ENCODE results near the gene ERICH6. TPM values are rescaled to one million over a fixed set of nuclear protein-coding genes. Genes with fewer than 3 reads are reported as not detected.
A peak's percentile ranks its signal among the peaks of the same experiment; 100 is the strongest.

The ERICH6 gene
- total RNA-seq, 4 donors from 2014 or later: 0.68 TPM; not detected in 3

GRCh38 chr3:150727653-150728502 lies 24.2 kb upstream of the ERICH6 start:
- Histone ChIP-seq H3K36me3 (no peaks in the 10 kb centered on the region), H3K27ac (peak overlapping the region; percentile 72), H3K9me3 (no peaks in the 10 kb centered on the region), H3K27me3 (no peaks in the 10 kb centered on the region), H3K4me3 (no peak overlapping the region), H3K4me1 (peaks cover 46% of the 10 kb centered on the region)
- DNase-seq (ENCODE audit: low spot score in 2 of 2): no peak
- TF ChIP-seq POLR2AphosphoS5 (IDR thresholded peaks at IDR 0.05) (peak in 1 of 3 donors; percentile 62), EP300 (IDR thresholded peaks at IDR 0.05) (no peak)
- WGBS: 84% methylated on average over 19 of the region's 19 CpGs

- H3K4me3 ChIP-seq: no peak overlapping the region
- peak overlapping the region; percentile 39 for H3K27ac ChIP-seq
- DNase-seq (ENCODE audit: low spot score in 2 of 2): no peak
- no peaks in the 10 kb centered on the region for H3K9me3 ChIP-seq
- H3K4me1 ChIP-seq: peaks cover 50% of the 10 kb centered on the region
- no peak for TF ChIP-seq CTCF (IDR thresholded peaks at IDR 0.05)
- TF ChIP-seq POLR2A (IDR thresholded peaks at IDR 0.05): no peak
- no peak for TF ChIP-seq POLR2AphosphoS5 (IDR thresholded peaks at IDR 0.05)
- TF ChIP-seq EP300 (IDR thresholded peaks at IDR 0.05): no peak
- no peaks in the 10 kb centered on the region for H3K27me3 ChIP-seq
- no peaks in the 10 kb centered on the region for H3K36me3 ChIP-seq
- 59% methylated on average over 5 of the region's 7 CpGs for WGBS
Measured at GRCh38 chr3:150725548-150725947, 21.8 kb upstream of the ERICH6 start.

- Histone ChIP-seq H3K27ac (no peak overlapping the region), H3K9me3 (no peaks in the 10 kb centered on the region), H3K4me3 (no peak overlapping the region), H3K36me3 (no peaks in the 10 kb centered on the region), H3K4me1 (peaks cover 50% of the 10 kb centered on the region), H3K27me3 (no peaks in the 10 kb centered on the region)
- TF ChIP-seq CTCF (IDR thresholded peaks at IDR 0.05): no peak
- TF ChIP-seq POLR2A (IDR thresholded peaks at IDR 0.05): no peak
- no peak for TF ChIP-seq EP300 (IDR thresholded peaks at IDR 0.05)
- no peak for TF ChIP-seq POLR2AphosphoS5 (IDR thresholded peaks at IDR 0.05)
- 67% methylated on average over 6 of the region's 6 CpGs for WGBS
- no peak for DNase-seq (ENCODE audit: low spot score in 2 of 2)
Measured at GRCh38 chr3:150723946-150724345, 20.2 kb upstream of the ERICH6 start.

- H3K4me1 ChIP-seq: peaks cover 38% of the 10 kb centered on the region
- WGBS: 96% methylated on average over 3 of the region's 3 CpGs
- no peaks in the 10 kb centered on the region for H3K36me3 ChIP-seq
- TF ChIP-seq POLR2AphosphoS5 (IDR thresholded peaks at IDR 0.05) (no peak), POLR2A (IDR thresholded peaks at IDR 0.05) (no peak), EP300 (IDR thresholded peaks at IDR 0.05) (no peak), CTCF (IDR thresholded peaks at IDR 0.05) (no peak)
- H3K4me3 ChIP-seq: no peak overlapping the region
- no peak overlapping the region for H3K27ac ChIP-seq
- DNase-seq (ENCODE audit: low spot score in 2 of 2): no peak
- H3K9me3 ChIP-seq: no peaks in the 10 kb centered on the region
- H3K27me3 ChIP-seq: no peaks in the 10 kb centered on the region
Measured at GRCh38 chr3:150722267-150722666, 18.5 kb upstream of the ERICH6 start.

GRCh38 chr3:150721285-150722130 lies 17.8 kb upstream of the ERICH6 start:
- 12% methylated on average over 13 of the region's 13 CpGs for WGBS
- no peak for TF ChIP-seq EP300 (IDR thresholded peaks at IDR 0.05)
- no peak for TF ChIP-seq POLR2A (IDR thresholded peaks at IDR 0.05)
- TF ChIP-seq POLR2AphosphoS5 (IDR thresholded peaks at IDR 0.05): no peak
- TF ChIP-seq CTCF (IDR thresholded peaks at IDR 0.05): peak; percentile 75 to 76
- DNase-seq (ENCODE audit: low spot score in 2 of 2): no peak
- no peaks in the 10 kb centered on the region for H3K36me3 ChIP-seq
- no peak overlapping the region for H3K27ac ChIP-seq
- peaks cover 31% of the 10 kb centered on the region for H3K4me1 ChIP-seq
- no peak overlapping the region for H3K4me3 ChIP-seq
- H3K27me3 ChIP-seq: no peaks in the 10 kb centered on the region
- no peaks in the 10 kb centered on the region for H3K9me3 ChIP-seq
